Neutrophil (primary cell): Measurements from ENCODE around the gene TEKT1.

Experiments
- H3K27ac ChIP-seq: fragments of 200-600 bp; sonication (generic); 2 replicates; pipeline ENCODE4 v1.5.1; 2016; ENCODE audit warnings: mild to moderate bottlenecking, moderate library complexity
- H3K27me3 ChIP-seq: fragments of 200-600 bp; sonication (generic); 2 replicates; pipeline ENCODE4 v1.6.0; 2016; ENCODE audit warnings: mild to moderate bottlenecking
- H3K36me3 ChIP-seq: fragments of 200-600 bp; sonication (generic); 2 replicates; pipeline ENCODE4 v1.5.1; 2017
- H3K4me1 ChIP-seq, 2 experiments: fragments of 200-600 bp in 1 of 2; sonication (generic) in 1 of 2; 1 replicate in 1 of 2; 2 replicates in 1 of 2; pipeline versions ENCODE4 v1.5.1 to v1.6.1; 2013 to 2016; ENCODE audit warnings: low read depth in 1 of 2, low read length in 1 of 2, mild to moderate bottlenecking in 1 of 2, moderate library complexity in 1 of 2; ENCODE audit not compliant: control insufficient read depth in 1 of 2, insufficient read depth in 1 of 2
- H3K4me3 ChIP-seq, 2 experiments: fragments of 200-600 bp in 1 of 2; sonication (generic) in 1 of 2; 1 replicate in 1 of 2; 2 replicates in 1 of 2; pipeline ENCODE4 v1.5.1; 2013 to 2016; ENCODE audit warnings: low read depth in 1 of 2, low read length in 1 of 2, mild to moderate bottlenecking in 1 of 2, moderate library complexity in 1 of 2
- H3K9me3 ChIP-seq: fragments of 200-600 bp; sonication (generic); 2 replicates; pipeline ENCODE4 v1.5.1; 2016
- CTCF ChIP-seq: fragments of 200-600 bp; sonication (generic); IDR thresholded peaks from 2 replicates; pipeline ENCODE4 v1.5.1; 2016; ENCODE audit warnings: antibody characterized with exemption

Gene TEKT1

DNA sequence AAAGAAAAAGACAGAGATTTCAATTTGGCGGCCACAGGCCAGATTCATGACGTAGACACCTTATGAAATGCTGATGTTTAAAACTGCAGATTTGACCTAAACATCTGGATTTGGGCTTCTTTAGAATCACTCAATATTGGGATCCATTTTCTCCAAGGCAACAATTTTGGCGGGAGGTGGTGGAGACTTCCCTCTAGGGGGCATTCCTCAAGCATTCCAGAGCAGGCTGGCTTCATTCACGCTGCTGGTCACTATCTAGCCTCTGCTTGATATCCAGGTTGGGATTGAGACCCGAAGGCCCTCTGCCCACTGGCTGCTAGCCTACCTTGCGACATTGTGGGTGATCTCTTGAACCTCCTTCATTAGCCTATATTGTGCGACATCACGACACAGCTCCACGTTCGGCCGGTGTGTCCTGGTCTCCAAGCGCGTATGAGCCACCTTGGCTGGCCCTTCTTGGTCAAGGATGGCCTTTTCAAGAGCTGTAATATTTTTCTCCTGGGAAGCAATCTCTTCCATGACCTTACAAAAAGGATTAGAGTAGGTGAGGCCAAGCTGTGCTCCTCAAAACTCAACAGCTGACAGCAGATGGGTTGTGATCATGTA is 31.0 kb downstream of the TEKT1 start:
- no peak overlapping the region for H3K4me3 ChIP-seq
- H3K4me1 ChIP-seq: no peaks in the 10 kb centered on the region
- H3K27me3 ChIP-seq: peaks cover 50% of the 10 kb centered on the region
- no peaks in the 10 kb centered on the region for H3K9me3 ChIP-seq
- H3K36me3 ChIP-seq: no peaks in the 10 kb centered on the region
- H3K27ac ChIP-seq: no peak overlapping the region
- TF ChIP-seq CTCF: no peak

DNA sequence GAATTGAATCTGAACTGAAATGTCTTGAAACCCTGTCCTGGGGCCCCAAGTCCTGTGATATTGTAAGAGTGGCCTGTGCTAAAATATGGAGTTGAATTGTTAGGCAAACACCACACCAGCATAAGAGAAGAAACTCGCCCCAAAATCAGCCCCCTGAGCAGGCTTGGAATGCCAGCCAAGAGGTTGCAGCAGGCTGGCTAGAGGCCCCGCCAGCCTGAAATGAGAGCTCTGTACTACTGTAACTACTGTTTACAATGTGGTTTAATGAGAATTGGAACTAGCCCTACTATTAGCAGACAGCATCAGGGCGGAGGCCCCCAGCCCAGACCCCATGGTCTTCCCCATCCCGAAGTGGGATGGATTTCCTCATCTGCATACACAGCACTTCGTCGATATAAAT is 31.8 kb downstream of the TEKT1 start:
- H3K27me3 ChIP-seq: peaks cover 53% of the 10 kb centered on the region
- no peak overlapping the region for H3K27ac ChIP-seq
- no peak overlapping the region for H3K4me3 ChIP-seq
- no peaks in the 10 kb centered on the region for H3K36me3 ChIP-seq
- H3K9me3 ChIP-seq: no peaks in the 10 kb centered on the region
- TF ChIP-seq CTCF: no peak
- no peaks in the 10 kb centered on the region for H3K4me1 ChIP-seq

- no peaks in the 10 kb centered on the region for H3K9me3 ChIP-seq
- no peak overlapping the region for H3K27ac ChIP-seq
- H3K4me3 ChIP-seq: no peak overlapping the region
- peaks cover 65% of the 10 kb centered on the region for H3K27me3 ChIP-seq
- no peak for TF ChIP-seq CTCF
- no peaks in the 10 kb centered on the region for H3K36me3 ChIP-seq
- no peaks in the 10 kb centered on the region for H3K4me1 ChIP-seq
These were observed 33.7 kb downstream of the TEKT1 start for GRCh38 chr17:6797718-6798351.

- H3K36me3 ChIP-seq: no peaks in the 10 kb centered on the region
- H3K4me1 ChIP-seq: no peaks in the 10 kb centered on the region
- TF ChIP-seq CTCF: no peak
- no peak overlapping the region for H3K27ac ChIP-seq
- peaks cover 72% of the 10 kb centered on the region for H3K27me3 ChIP-seq
- H3K4me3 ChIP-seq: no peak overlapping the region
- no peaks in the 10 kb centered on the region for H3K9me3 ChIP-seq
These were observed 34.5 kb downstream of the TEKT1 start for GRCh38 chr17:6796887-6797490.

GRCh38 chr17:6796017-6796886 is 35.3 kb downstream of the TEKT1 start:
- no peaks in the 10 kb centered on the region for H3K36me3 ChIP-seq
- no peaks in the 10 kb centered on the region for H3K9me3 ChIP-seq
- H3K27me3 ChIP-seq: peaks cover 76% of the 10 kb centered on the region
- TF ChIP-seq CTCF: no peak
- no peaks in the 10 kb centered on the region for H3K4me1 ChIP-seq
- H3K27ac ChIP-seq: no peak overlapping the region
- H3K4me3 ChIP-seq: no peak overlapping the region
